Esophagus squamous epithelium (tissue), 4 donors: Measurements from ENCODE around the gene SNRK.

Experiments used
- POLR2A ChIP-seq, 4 donors: fragments of 450-650 bp; IDR thresholded peaks; one replicate each; pipeline ENCODE4 v1.6.1; 2017; ENCODE audit warnings: antibody characterized with exemption in 4 of 4, mild to moderate bottlenecking in 4 of 4, moderate library complexity in 3 of 4
- TF ChIP-seq, protein P1 (sequence below), 6 experiments: fragments of 450-650 bp in 4 of 6; fragments of 200-600 bp in 2 of 6; sonication (generic) in 2 of 6; IDR thresholded peaks; one replicate each; pipeline ENCODE4 v1.5.1; 2016 to 2019; ENCODE audit warnings: antibody characterized with exemption in 6 of 6, mild to moderate bottlenecking in 4 of 6, moderate library complexity in 4 of 6

- TF ChIP-seq, protein P1, sequence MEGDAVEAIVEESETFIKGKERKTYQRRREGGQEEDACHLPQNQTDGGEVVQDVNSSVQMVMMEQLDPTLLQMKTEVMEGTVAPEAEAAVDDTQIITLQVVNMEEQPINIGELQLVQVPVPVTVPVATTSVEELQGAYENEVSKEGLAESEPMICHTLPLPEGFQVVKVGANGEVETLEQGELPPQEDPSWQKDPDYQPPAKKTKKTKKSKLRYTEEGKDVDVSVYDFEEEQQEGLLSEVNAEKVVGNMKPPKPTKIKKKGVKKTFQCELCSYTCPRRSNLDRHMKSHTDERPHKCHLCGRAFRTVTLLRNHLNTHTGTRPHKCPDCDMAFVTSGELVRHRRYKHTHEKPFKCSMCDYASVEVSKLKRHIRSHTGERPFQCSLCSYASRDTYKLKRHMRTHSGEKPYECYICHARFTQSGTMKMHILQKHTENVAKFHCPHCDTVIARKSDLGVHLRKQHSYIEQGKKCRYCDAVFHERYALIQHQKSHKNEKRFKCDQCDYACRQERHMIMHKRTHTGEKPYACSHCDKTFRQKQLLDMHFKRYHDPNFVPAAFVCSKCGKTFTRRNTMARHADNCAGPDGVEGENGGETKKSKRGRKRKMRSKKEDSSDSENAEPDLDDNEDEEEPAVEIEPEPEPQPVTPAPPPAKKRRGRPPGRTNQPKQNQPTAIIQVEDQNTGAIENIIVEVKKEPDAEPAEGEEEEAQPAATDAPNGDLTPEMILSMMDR (IDR thresholded peaks at IDR 0.05) = no peak
- TF ChIP-seq POLR2A (IDR thresholded peaks at IDR 0.05) = no peak
Observed at GRCh38 chr3:43247561-43248184, 38.7 kb upstream of the SNRK start.
